ENCODE measurements around the gene TMEM132D. TPM values are rescaled to one million over a fixed set of nuclear protein-coding genes. Genes with fewer than 3 reads are reported as not detected.

The TMEM132D gene
- total RNA-seq, 3 donors from 2014 or later: 0.09 to 0.24 (median 0.12) TPM

DNA sequence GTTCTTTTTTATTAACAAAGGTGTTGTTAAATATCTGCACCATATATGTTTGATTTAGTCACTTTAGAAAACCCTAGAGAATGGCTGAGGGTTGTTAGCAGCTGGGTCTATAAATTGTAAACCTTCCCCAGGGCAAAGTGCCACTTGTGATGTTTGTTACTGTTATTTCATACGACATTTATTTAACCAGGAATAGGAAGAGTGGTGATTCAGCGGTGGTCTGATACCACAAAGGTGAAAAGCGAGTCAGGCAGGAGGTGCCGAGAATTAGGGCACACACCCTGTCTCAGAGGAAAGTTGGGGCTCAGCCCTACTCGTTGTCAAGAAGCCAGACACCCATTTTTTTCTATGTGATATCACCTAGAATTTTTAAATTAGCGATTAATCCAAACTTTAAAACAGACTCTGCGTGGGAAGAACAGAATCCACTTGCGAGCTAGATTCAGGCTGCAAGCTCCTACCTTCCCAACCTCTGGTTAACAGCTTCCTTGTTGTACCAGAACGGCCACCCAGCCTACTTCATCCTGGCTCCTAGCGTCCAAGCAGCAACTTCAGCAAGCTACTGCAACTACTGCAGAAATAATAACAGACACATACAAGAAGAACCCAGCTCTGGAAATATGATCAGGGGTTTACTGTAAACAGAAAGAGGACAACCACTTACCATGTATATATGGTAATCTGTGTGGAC lies 126.7 kb downstream of the TMEM132D start:
- no peak for TF ChIP-seq CTCF (IDR thresholded peaks at IDR 0.05)
- Histone ChIP-seq H3K36me3 (ENCODE audit: low read depth) (no peaks in the 10 kb centered on the region), H3K9me3 (no peaks in the 10 kb centered on the region), H3K4me1 (ENCODE audit: low read depth) (no peaks in the 10 kb centered on the region), H3K4me3 (no peak overlapping the region)
- intact Hi-C loops (cut with DNase I, micrococcal nuclease): no loop called here
- DNase-seq: no peak
- no peak for ATAC-seq

DNA sequence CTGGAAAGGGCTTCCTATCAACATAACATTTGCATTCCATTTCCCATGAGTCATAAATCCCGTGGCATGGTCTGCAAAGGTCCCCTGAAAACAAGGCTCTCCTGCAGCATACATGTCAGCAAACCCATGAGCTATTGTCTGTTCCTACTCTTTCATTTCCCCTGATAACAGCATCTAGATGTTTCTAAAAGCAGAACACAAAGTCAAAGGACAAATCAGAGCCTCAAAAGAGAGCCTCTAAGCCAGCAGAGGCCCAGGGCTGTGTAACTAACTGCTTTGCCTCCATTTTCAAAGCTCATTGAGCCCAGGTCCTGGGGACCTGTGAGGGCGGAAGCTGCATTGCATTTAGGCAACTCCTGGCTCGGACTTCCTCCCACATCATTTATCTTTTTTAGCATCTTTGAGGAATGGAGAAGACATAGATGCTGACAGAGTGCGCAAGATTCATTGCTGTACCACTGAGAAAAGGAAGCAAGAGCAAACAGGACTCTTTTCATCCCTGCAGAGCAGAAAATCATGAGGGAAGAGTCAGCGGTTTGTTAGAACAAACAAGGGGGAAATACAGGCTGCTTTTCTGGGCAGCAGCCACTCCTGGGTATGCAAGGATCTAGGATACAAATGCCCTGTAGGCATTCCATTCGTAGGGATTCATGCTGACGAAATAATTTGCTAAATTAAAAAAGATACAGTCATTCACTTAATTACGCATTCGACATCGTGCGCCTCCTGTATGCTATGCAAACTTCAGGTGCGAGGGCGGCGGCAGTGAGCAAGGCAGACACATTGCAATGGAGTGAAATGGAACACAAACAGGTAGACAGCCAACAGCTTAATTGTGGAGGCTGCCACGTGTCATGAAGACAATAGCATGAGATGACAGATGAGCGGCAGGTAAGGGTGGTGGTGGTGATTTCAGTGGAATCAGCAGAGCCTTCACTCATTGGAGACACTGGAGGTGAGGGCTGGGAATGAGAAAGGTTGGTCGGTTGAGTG lies 131.0 kb downstream of the TMEM132D start:
- H3K36me3 ChIP-seq (ENCODE audit: low read depth): no peaks in the 10 kb centered on the region
- H3K4me3 ChIP-seq: no peak overlapping the region
- no peaks in the 10 kb centered on the region for H3K9me3 ChIP-seq
- TF ChIP-seq CTCF (IDR thresholded peaks at IDR 0.05): no peak
- no peaks in the 10 kb centered on the region for H3K4me1 ChIP-seq (ENCODE audit: low read depth)
- intact Hi-C loops (cut with DNase I, micrococcal nuclease): no loop called here
- ATAC-seq (no peak), DNase-seq (no peak)

DNA sequence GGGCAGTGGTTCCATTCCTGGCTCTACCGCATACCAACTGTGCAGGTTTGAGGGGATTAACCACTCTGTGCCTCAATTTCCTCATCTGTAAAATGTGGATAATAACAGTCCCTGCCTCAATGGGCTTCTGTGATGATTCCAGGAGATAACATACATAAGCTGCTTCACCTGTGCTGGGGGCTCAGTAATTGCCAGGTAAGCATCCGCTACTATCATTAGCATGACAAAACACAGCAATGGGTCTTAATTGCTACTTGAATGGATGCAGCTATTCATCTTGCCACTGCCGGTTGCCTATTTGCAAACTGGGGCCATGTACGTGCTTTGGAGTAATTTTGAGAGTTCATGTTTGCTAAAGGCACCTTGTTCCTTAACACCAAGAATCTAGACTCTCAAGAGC lies 132.6 kb downstream of the TMEM132D start:
- H3K4me3 ChIP-seq: no peak overlapping the region
- TF ChIP-seq CTCF (IDR thresholded peaks at IDR 0.05): no peak
- H3K9me3 ChIP-seq: peaks cover 11% of the 10 kb centered on the region
- no peak for DNase-seq
- intact Hi-C loops (cut with DNase I, micrococcal nuclease): no loop called here
- no peak for ATAC-seq
- no peaks in the 10 kb centered on the region for H3K4me1 ChIP-seq (ENCODE audit: low read depth)
- no peaks in the 10 kb centered on the region for H3K36me3 ChIP-seq (ENCODE audit: low read depth)

DNA sequence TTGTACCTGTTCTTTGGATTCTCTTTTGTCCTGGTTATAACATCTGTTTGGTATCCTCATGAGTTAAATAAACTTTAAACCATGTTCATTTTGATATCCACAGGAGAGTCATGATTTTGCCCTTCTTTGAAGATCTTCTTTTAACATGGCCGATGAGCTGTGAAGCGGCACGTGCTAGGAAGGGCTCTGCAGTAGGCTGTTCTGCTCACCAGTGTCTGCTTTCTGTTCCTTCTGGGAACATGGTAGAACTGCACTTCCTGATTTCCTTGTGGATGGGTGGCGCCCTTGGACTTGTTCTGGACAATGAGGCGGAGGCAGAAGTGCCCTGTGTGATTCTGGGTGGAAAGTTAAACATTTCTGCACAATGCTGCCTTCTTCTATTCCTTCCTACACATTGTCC lies 138.1 kb downstream of the TMEM132D start:
- ATAC-seq (no peak), DNase-seq (no peak)
- Histone ChIP-seq H3K4me3 (no peak overlapping the region), H3K9me3 (peaks cover 18% of the 10 kb centered on the region), H3K36me3 (ENCODE audit: low read depth) (no peaks in the 10 kb centered on the region), H3K4me1 (ENCODE audit: low read depth) (no peaks in the 10 kb centered on the region)
- TF ChIP-seq CTCF (IDR thresholded peaks at IDR 0.05): no peak
- intact Hi-C loops (cut with DNase I, micrococcal nuclease): no loop called here

GRCh38 chr12:129762436-129762835 lies 141.4 kb downstream of the TMEM132D start:
- Histone ChIP-seq H3K4me3 (no peak overlapping the region), H3K36me3 (ENCODE audit: low read depth) (no peaks in the 10 kb centered on the region), H3K9me3 (peaks cover 16% of the 10 kb centered on the region), H3K4me1 (ENCODE audit: low read depth) (no peaks in the 10 kb centered on the region)
- ATAC-seq (no peak), DNase-seq (no peak)
- intact Hi-C loops (cut with DNase I, micrococcal nuclease): no loop called here
- TF ChIP-seq CTCF (IDR thresholded peaks at IDR 0.05): no peak

Data from mucosa of descending colon (tissue), 3 donors.